SIG-M5 (cell line): ENCODE results near the gene DDX27.
"Not testable (repeated sequence)": the region's sequence is repeated elsewhere in the genome, so short reads cannot be mapped to it uniquely, and the experiment has no call there.

ENCODE experiments used
- DNase-seq: peaks from one replicate; lab custom pipeline; 2025; lab: John Stamatoyannopoulos, UW

DDX27 gene, protein sequence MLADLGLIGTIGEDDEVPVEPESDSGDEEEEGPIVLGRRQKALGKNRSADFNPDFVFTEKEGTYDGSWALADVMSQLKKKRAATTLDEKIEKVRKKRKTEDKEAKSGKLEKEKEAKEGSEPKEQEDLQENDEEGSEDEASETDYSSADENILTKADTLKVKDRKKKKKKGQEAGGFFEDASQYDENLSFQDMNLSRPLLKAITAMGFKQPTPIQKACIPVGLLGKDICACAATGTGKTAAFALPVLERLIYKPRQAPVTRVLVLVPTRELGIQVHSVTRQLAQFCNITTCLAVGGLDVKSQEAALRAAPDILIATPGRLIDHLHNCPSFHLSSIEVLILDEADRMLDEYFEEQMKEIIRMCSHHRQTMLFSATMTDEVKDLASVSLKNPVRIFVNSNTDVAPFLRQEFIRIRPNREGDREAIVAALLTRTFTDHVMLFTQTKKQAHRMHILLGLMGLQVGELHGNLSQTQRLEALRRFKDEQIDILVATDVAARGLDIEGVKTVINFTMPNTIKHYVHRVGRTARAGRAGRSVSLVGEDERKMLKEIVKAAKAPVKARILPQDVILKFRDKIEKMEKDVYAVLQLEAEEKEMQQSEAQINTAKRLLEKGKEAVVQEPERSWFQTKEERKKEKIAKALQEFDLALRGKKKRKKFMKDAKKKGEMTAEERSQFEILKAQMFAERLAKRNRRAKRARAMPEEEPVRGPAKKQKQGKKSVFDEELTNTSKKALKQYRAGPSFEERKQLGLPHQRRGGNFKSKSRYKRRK

DNA sequence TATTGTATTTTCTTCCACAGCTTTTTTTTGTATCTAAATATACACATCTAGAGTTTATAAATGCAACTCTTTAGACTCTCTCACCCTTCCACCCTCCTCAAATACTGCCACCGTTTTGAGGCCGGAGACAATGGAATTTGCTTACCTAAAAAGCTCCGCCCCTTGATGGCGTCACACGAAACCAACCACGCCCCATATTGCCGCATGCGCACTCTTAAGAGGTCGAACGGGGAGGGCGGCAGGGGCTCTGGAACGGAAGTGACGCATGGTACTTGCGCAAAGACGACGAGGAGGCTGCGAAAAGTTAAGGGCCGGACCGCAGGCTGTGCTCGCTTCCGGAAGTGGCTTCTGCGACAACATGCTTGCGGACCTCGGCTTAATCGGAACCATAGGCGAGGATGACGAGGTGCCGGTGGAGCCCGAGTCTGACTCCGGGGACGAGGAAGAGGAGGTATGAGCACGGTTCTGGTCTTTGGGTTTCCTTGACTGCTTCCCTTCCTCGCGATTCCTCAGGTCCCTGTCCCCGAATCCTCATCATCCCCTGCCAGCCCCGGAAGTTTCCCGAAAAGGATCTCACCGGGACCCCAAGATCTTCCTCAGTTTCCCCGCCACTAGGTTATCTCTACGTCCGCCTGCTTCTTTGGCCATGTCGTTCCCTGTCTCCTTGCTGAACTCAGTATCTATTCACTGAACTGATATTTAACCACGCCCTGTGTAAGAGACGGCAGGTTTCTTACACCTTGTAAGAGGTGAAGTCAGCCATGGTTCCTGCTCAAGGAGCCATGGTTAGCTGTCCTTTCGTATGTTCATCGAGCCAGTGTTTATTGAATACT lies at the start of gene DDX27:
Gene DDX27, plus strand, starts transcription at position 326 of the 833 bp plus-strand sequence. Its CDS starts 33 bp downstream, at position 359.
- peak; percentile 91 for DNase-seq

DNA sequence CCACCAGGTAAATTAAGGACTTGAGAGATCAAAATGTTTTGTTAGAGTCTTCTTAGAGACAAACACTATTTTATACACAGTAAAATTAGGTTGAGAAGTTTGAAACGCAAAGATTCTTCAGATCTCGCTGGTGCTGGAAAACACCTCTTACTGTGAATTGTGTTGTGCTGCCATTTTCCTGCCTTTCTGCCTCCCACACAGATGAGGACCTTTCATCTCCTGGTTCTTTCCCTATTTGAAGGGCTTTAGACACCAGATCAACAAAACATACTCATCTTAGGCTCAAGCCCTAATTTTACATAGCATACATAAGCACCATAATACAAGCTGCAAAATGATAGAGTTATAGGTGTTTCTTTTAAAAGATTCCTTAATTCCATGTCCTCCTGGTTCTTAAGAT lies 49.7 kb upstream of the DDX27 start:
- no peak for DNase-seq

DNA sequence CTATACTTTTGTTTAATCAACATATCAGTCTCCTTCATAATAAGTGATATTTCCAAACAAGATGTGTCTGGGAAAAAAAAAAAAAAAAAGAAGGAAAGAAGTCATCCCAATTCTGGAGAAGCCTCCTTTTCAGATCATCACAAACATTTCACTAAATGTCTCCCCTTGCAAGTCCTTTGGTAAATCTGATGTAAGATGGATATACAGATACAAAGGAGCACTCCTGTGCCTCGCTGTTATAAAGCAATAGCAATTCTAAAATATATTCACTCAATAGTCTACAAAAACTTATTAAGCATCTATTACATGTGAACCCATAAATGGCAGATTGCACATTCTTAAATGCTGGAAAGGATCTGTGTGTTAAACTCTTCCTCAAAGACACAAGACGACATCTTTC lies 48.5 kb upstream of the DDX27 start:
- no peak for DNase-seq

DNA sequence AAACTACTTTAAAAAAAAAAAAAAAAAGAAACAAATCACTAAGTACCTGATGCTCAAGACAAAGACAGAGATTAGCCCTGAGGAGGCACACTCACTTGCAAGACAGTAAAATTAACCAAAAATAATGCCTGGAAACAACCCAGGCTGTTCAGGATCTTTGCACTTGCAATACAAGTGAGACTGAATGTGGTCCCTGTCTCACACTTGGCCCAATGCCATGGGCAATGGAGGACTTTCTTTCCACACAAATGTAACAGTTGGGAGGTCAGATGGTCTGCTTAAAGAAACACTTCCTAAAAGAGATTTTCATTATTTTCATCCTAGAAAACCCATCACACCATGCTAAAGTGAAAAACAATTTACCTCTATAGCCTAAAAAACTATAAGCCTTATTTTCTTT lies 47.3 kb upstream of the DDX27 start:
- no peak for DNase-seq

DNA sequence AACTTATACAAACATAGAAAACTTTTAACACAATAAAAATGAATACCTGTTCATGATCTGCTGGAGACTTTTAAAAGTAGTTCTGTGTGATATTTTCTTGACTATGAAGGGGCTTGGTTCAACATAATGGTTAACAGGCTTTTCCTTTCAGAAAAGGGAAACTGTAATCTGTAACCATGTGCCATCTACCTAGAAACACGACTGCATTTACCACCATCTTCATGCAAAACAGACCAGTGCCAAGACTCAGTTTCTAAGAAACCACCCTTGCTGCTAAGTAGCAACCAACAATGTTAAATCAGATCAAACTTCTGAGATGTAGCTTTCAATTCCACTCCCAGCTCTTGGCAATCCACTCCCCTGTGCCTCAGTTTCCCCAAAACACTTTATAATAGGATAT lies 46.8 kb upstream of the DDX27 start:
- DNase-seq = no peak

DNA sequence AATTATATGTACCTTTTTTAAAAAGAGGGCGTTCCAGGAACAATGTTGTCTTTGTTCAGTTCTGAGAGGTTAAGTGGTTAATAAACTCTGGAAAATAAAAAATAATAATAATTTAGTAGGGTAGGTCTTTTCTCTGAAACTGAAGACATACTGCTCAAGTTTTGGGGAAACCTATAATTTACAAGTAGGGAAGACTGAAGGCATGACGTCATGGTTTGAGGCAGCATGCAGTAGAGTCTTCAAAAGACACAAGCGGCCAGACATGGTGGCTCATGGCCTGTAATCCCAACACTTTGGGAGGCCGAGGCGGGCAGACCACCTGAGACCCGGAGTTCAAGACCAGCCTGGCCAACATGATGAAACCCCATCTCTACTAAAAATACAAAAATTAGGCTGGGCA lies 45.0 kb upstream of the DDX27 start:
- DNase-seq = no peak

DNA sequence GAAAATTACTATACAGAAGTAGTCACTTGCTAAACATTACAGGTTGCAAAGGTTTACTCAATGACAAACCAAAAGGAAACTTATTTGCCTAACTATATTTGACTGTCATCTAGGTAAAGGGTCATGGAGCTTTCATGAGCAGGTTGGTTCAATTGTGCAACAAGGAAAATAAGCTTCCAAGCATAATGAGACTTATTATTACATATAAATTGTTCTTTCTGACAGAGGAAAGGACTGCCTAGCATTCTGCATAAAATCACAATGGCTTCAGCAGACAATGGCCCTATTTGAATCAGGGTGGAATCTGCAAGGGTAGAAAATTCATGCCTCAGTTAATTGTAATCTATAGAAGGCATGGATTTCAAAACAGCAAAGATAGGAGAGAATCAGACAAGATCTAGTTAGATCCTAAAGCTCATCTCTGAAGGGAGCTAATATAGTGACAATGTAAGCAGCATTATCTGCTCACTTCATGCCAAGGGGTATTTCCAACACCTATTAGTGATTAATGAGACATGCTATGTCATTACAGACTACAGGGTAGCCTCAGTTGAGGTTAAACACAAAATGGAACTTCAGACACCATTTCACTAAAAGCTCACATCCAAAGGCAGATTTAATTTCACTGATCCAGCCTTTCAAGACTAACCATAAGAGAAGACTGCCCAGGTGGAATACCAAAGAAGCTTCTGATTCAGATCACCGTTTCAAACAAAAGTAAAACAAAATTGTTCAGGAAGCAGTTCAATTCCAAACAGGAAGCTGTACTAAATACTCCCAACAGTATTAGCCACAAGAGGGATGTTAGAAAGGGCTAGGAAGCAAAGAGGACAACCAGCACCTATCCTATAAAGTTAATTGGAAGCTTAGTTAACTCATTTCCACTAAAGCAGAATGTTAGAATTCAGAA lies 39.6 kb upstream of the DDX27 start:
- no peak for DNase-seq

DNA sequence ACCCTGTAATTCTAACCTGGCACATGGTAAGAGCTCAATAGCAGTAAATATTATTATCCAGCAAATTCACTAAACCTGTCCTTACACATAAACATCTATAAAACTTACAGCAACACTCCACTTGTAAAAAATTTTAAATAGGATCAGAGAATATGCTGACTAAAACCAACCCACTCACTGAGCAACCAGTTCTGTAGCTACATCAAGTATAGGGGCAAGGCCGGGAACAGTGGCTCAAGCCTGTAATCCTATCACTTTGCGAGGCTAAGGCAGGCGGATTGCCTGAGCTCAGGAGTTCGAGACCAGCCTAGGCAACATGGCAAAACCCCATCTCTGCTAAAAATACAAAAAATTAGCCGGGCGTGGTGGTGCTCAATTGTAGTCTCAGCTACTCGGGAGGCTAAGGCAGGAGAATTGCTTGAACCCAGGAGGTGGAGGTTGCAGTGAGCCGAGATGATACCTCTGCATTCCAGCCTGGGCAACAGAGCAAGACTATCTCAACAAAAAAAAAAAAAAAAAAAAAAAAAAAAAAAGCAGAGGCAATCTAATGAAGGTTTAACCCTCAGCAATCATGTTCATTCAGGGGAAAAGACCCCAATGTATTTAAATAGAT lies 37.8 kb upstream of the DDX27 start:
- DNase-seq = no peak

DNA sequence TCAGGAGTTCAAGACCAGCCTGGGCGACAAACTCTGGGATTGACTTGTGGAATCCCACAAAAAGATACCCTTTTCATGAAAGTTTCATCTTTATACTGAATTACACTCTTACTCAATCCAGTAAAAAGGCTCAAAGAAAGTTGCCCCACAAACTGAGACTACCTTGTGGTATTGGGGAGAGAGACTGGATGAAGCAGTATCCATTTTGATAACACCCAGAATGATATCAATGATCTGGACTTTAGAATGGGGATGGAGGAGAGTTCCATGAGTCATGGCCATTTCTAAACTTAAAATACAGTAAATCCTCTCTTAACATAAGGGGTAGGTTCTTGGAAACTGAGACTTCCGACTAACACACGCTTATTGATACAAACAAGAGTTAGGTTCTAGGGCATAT lies 35.8 kb upstream of the DDX27 start:
- DNase-seq = no peak

DNA sequence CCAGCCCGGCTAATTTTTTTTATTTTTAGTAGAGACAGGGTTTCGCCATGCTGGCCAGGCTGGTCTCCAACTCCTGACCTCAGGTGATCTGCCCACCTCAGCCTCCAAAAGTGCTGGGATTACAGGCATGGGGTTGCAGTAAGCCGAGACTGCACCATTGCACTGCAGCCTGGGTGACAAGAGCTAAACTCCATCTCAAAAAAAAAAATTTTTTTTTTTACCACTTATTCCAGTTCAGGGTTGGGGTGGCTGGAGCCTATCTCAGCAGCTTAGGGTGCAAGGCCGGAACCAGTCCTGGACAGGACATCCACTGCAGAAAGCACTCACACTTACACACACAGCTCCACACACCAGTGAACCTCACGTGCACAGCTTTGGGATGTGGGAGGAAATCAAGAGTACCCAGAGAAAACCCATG lies 35.1 kb upstream of the DDX27 start:
- not testable (repeated sequence) for DNase-seq

DNA sequence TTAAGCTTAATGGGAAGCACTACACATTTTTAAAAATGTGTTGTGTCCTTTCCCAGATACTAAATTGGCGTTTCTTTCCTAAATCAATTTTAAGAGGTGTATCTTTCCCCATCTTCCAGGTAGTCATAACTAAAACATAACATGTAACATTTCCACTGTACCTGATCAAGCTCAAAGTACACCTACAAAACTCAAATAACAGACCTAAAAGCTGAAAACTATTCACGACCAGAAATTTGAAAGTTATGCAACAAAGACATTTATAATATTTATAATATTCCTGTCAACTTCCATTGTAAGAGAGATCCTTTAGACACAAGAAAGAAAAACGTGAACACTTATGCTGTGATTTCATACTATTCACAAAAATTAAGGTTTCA lies 34.5 kb upstream of the DDX27 start:
- DNase-seq = no peak

DNA sequence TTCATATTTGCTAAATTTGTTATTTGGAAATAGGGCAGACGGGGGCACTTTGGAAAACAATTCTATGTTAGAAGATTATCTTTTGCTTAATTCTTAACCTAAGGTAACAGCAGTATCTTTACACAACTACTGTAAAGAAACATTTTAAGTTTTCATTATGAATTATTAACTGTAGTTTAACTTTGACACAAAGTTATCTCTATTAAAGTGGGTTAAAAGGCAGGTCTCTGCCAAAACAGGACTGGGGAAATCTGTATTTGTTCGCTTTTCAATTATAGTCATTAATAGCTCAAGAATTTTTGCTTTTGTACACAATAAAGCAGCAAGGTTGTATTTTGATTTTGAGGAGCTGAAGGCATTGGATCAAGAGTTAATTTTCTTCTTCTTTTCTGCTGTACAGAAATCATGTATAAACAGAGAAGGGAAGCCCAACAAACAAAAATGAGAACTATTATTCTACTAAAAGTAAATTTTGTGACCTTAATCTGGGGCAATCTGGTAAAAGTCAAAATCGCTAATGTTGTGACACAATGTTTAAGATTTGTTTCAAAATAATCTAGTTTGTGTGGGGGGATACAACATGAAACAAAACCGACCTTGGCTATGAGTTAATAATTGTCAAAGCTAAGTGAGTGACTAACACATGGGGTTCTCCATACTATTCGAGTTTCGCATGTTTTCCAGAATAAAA lies 34.0 kb upstream of the DDX27 start:
- no peak for DNase-seq

DNA sequence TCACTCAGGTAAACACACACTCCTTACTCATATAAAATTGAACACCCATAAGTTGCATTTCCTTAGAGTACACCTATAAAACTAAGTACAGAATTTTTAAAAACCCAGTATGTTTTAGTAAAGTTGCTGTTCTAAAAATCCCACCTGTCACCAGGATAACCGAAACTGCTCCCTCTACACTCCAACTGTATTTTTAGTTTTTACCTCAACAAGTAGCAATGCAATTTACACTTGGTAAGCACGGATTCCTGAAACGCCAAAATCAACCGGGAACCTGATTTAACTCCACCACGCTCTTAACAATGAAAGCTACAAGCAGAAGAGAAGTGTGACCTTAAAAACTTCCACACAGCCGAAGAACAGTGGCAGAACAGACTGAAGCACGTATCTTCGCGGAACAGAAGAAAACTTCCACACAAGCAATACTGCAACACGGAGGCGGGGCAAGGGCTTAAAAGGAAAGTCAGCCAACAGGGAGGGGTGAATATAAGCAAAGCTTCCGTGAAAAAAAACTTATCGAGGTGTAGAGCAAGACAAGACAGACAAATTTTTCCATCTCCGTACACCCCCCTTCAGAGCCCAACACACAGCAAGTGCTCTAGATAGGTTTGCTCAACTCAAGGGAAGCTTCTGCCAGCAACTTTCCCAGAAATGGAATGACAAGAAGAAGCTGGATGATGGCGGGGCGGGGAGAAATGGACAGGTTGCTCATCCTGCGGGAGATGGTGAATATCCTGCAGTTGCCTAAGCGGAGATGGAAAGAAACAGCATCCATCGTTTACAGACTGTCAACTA lies 32.5 kb upstream of the DDX27 start:
- peak; percentile 62 for DNase-seq

DNA sequence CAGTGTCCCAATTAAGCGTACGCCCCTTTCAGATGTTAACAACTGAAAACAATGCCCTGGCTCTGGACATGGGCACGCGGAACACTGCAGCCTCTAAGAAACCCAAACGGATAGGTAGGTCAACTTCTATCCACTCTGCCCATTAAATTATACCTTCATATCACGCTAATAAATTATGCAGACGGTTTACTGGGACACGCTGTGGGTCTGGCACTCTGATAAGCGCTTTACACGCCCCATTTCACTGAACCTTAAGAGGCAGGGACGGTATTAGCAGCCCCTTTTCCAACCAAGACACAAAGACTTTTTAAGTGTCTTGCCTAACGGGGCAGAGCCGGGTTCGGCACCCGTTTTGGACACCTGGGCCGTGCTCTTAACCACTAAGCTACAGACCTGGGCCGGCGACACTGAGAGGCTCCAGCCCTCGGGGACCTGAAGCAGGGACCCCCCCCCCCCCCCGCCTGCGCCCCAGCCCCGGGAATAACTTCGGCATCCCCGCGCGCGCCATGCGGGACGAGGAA lies 31.8 kb upstream of the DDX27 start:
- DNase-seq = no peak

DNA sequence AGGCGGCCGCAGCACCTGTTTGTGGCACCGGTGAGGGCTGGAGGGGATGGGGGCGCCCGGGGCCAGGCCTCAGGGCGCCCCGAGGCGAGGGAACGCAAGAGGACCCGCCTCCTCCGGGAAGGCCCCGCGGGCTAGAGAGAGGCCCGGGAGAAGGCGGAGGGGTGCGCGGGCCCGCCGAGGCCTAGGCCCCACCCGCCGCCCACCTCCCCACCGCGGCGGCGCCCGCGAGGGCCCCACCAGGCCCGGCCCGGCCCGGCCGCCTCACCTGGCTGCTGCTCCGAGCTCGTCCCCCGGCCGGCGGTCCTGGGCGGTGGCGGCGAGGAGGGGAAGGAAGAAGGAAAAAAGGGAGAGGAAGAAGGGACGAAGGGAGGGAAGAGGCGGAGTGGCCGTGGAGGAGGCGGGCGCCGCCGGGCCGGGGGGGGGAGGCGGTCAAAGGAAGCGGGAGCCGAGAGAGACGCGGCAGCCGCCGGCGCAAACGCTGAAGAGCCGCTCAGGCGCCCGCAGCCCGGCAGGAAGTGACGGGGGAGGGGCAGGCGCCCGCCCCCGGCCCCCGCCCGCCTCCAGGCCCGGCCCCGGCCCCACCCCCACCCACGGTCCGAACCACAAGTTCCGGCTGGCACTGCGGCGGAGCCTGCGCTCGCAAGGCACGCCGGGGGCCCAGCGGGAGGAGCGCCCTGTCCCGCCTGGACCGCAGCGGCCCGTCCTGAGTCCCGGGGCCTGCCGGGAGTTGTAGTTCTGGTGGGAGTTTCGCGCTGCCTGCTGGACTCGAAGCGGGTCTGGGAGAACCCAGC lies 31.2 kb upstream of the DDX27 start, which contains the start of gene STAU1:
Gene STAU1, minus strand, starts transcription at position 484 of the 791 bp plus-strand sequence. CDS start 22,133 bp downstream, outside the sequence.
- peak; percentile 66 for DNase-seq

DNA sequence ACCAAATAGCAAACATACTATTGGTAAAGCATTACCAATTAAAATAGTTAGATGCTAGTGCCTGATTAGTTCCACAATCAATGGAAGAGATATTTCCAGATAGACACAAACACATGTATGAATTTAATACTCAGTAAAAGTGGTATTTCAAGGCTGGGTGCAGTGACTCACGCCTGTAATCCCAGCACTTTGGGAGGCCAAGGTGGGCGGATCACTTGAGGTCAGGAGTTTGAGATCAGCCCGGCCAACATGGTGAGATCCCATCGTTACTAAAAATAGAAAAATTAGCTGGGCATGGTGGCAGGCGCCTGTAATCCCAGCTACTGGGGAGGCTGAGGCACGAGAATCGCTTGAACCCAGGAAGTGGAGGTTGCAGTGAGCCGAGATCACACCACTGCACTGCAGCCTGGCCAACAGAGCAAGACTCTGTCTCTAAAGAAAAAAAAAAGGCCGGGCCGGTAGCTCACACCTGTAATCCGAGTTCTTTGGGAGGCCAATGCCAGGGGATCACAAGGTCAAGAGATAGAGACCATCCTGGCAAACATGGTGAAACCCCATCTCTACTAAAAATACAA lies 26.2 kb upstream of the DDX27 start:
- not testable (repeated sequence) for DNase-seq

DNA sequence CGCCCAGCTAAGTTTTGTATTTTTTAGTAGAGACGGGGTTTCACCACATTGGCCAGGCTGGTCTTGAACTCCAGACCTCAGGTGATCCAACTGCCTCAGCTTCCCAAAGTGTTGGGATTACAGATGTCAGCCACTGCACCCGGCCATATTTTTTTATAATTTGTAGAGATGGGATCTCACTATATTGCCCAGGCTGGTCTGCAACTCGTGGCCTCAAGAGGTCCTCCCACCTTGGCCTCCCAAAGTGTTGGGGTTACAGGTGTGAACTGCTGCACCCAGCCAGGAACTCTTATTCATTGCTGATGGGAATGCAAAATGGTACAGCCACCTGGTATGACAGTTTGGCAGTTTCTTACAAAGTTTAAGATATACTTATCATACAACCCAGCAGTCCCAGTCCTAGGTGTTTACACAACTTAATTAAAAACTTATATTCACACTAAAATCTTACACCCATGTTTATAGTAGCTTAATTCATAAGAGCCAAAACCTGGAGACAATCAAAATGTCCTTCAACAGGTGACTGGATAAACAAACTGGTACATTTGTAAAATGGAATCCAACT lies 19.4 kb upstream of the DDX27 start:
- no peak for DNase-seq

DNA sequence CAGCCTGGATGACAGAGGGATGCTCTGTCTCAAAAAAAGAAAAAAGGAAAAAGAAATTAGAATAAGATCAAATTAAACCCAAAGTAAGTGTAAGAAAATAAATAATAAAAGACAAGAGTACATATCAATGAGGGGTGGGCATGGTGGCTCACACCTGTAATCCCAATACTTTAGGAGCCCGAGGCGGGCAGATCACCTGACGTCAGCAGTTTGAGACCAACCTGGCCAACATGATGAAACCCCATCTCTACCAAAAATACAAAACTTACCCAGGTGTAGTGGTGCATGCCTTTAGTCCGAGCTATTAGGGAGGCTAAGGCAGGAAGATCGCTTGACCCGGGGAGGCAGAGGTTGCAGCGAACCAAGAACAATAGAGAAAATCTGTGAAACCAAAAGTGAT lies 16.2 kb upstream of the DDX27 start:
- DNase-seq = no peak
